Ishikawa (cell line): ENCODE data around the gene IL17RA.
A peak's percentile ranks its signal among the peaks of the same experiment; 100 is the strongest.

Source experiments
- CREB1 ChIP-seq: IDR thresholded peaks from 2 replicates; pipeline ENCODE4 v1.6.1; 2012; ENCODE audit warnings: low read depth
- EP300 ChIP-seq: IDR thresholded peaks from 2 replicates; pipeline ENCODE4 v1.6.1; 2012; ENCODE audit warnings: borderline replicate concordance
- FOXM1 ChIP-seq: IDR thresholded peaks from 2 replicates; pipeline ENCODE4 v1.6.1; 2012; ENCODE audit warnings: low read depth, borderline replicate concordance
- MAX ChIP-seq: IDR thresholded peaks from 2 replicates; pipeline ENCODE4 v1.6.1; 2012
- NFIC ChIP-seq: IDR thresholded peaks from 2 replicates; pipeline ENCODE4 v1.6.1; 2012
- TAF1 ChIP-seq: IDR thresholded peaks from 2 replicates; pipeline ENCODE4 v1.6.1; 2012; ENCODE audit warnings: low read depth, mild to moderate bottlenecking
- TEAD4 ChIP-seq: IDR thresholded peaks from 2 replicates; pipeline ENCODE4 v1.6.1; 2012
- USF1 ChIP-seq: IDR thresholded peaks from 2 replicates; pipeline ENCODE4 v1.6.1; 2012
- YY1 ChIP-seq: IDR thresholded peaks from 2 replicates; pipeline ENCODE4 v1.6.1; 2012; ENCODE audit warnings: low read depth
- ZBTB7A ChIP-seq: IDR thresholded peaks from 2 replicates; pipeline ENCODE4 v1.6.1; 2012; ENCODE audit warnings: low read depth
- TF ChIP-seq, protein P1 (sequence below): IDR thresholded peaks from 2 replicates; pipeline ENCODE4 v1.6.1; 2012; ENCODE audit warnings: low read depth, mild to moderate bottlenecking

- no peak for TF ChIP-seq YY1
- no peak for TF ChIP-seq CREB1
- no peak for TF ChIP-seq EP300
- TF ChIP-seq FOXM1: no peak
- TF ChIP-seq MAX: no peak
- peak; percentile 19; the same call in 1 of the 2 replicates for TF ChIP-seq USF1
- TF ChIP-seq, protein P1, sequence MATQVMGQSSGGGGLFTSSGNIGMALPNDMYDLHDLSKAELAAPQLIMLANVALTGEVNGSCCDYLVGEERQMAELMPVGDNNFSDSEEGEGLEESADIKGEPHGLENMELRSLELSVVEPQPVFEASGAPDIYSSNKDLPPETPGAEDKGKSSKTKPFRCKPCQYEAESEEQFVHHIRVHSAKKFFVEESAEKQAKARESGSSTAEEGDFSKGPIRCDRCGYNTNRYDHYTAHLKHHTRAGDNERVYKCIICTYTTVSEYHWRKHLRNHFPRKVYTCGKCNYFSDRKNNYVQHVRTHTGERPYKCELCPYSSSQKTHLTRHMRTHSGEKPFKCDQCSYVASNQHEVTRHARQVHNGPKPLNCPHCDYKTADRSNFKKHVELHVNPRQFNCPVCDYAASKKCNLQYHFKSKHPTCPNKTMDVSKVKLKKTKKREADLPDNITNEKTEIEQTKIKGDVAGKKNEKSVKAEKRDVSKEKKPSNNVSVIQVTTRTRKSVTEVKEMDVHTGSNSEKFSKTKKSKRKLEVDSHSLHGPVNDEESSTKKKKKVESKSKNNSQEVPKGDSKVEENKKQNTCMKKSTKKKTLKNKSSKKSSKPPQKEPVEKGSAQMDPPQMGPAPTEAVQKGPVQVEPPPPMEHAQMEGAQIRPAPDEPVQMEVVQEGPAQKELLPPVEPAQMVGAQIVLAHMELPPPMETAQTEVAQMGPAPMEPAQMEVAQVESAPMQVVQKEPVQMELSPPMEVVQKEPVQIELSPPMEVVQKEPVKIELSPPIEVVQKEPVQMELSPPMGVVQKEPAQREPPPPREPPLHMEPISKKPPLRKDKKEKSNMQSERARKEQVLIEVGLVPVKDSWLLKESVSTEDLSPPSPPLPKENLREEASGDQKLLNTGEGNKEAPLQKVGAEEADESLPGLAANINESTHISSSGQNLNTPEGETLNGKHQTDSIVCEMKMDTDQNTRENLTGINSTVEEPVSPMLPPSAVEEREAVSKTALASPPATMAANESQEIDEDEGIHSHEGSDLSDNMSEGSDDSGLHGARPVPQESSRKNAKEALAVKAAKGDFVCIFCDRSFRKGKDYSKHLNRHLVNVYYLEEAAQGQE: no peak
- TF ChIP-seq TAF1: no peak
- TF ChIP-seq TEAD4: no peak
- TF ChIP-seq NFIC: no peak
- TF ChIP-seq ZBTB7A: no peak
Observed at GRCh38 chr22:17063411-17064106, 21.2 kb upstream of the IL17RA start.
